ENCODE data around the gene ATP9A.

The ATP9A gene

DNA sequence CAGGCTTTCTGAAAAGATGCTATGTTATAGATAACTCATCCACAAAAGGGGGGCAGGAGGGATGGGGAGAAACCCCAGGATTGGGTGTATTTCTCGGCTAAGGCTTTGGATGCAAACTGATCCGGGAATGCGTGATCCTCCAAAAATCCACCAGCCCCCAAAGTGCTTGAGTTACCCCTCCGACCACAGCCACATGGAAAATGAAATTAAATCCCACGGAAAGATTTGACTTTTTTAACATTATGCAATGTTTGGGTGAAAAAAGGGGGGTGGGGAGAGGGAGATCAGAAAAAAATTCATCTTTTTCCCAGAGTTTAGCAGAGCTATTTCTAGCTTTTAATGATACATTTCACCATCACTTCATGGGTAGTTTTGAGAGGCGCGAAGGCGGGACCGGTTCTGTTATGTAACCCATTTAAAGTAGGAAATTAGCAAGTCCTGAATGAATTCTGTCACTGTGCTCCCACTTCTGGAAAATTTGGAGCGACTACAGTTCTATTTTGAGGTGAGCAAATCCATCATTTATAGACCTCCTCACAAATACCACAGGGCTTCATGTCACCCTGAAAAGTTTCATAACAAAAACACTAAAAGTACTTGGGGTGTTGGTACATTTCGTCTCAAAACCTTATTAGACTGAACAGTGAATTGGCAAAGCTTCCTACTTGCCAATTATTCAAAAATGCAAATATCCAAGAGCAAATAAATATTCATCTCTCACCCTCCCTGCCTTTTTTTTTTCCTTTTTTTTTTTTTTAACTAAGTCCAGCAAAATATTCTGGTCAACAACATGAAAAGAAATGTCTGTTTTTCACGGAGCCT, 173.7 kb downstream of the ATP9A start:
- no peak for DNase-seq (ENCODE audit: low spot score)
- TF ChIP-seq, protein P1, sequence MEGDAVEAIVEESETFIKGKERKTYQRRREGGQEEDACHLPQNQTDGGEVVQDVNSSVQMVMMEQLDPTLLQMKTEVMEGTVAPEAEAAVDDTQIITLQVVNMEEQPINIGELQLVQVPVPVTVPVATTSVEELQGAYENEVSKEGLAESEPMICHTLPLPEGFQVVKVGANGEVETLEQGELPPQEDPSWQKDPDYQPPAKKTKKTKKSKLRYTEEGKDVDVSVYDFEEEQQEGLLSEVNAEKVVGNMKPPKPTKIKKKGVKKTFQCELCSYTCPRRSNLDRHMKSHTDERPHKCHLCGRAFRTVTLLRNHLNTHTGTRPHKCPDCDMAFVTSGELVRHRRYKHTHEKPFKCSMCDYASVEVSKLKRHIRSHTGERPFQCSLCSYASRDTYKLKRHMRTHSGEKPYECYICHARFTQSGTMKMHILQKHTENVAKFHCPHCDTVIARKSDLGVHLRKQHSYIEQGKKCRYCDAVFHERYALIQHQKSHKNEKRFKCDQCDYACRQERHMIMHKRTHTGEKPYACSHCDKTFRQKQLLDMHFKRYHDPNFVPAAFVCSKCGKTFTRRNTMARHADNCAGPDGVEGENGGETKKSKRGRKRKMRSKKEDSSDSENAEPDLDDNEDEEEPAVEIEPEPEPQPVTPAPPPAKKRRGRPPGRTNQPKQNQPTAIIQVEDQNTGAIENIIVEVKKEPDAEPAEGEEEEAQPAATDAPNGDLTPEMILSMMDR (IDR thresholded peaks at IDR 0.05; ENCODE audit: extremely low read depth, missing control alignments), result no peak

DNA sequence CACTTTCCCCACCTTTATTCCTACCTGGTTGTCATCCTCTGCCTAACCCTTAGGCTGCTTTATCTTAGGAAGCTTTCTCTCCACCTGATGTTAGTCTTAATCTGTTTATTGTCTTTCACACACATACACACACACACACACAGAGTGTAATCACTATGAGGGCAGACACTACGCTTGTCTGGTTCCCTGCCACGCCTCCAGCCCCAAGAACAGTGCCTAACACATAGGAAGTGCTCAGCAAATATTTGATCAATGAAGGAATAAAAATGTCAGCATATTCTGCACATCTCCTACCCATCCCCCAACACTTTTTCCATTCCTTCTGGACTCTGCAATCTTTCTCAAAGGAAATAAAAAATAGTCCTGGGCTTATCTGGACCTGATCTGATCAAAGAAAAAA, 174.6 kb downstream of the ATP9A start:
- TF ChIP-seq, protein P1 (IDR thresholded peaks at IDR 0.05; ENCODE audit: extremely low read depth, missing control alignments), result no peak
- no peak for DNase-seq (ENCODE audit: low spot score)

DNA sequence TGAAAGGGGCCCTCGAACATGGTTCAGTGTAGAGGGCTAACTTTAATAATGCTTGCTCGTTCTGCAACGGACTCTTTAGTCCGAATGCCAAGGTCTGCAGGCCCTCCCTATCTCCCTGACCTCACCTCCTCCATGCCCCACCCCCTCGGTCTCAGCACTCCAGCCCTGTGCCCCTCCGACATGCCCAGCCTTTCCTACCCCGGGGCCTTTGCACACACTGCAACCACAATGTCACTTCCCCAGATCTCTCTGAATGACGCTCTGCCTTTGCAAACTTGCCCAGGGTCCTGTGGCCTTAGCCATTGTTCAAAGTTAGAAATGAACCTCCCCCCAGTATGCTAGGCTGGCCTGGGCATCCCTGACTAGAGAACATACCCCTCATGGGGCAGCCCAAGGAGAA, 175.6 kb downstream of the ATP9A start:
- TF ChIP-seq, protein P1 (IDR thresholded peaks at IDR 0.05; ENCODE audit: extremely low read depth, missing control alignments), result no peak
- DNase-seq (ENCODE audit: low spot score), result no peak

DNA sequence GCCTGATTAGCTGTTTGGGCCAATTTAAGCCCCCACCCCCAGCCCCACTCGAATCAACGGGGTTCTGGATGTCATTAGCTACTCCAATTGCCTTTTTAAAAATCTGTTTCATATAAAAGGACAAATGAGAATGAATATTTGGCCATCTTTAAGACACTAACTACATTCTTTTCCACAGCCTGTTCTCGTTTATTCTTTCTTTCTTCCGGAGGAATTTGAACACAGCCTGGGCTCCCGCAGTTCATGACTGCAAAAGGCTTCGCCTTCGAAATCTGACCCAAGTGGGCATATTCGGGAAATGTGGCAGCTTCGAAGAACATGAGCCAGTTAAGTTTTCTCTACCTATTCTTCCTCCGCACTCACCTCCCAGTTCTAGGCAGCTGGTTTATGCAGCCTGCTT, 176.3 kb downstream of the ATP9A start:
- DNase-seq (ENCODE audit: low spot score), result no peak
- TF ChIP-seq, protein P1 (IDR thresholded peaks at IDR 0.05; ENCODE audit: extremely low read depth, missing control alignments), result no peak

DNA sequence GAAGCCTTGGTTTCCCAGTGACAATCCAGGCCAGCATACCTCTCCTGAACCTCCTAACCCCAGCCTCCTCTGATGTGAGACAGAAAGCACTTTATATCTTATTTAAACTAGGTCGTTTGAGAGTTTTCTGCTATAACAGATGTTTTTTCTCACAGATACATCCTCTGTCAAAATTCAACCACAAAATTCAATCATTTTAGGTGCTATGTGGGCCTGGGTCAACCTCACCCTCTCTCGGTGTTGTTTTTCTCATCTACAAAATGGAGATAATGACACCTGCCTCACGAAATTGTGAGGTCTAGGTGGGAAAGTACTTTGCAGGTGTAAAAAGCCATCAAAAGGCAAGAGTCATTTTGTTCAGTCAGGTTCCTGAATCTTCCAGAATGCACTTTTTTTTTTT, 179.4 kb downstream of the ATP9A start:
- TF ChIP-seq, protein P1 (IDR thresholded peaks at IDR 0.05; ENCODE audit: extremely low read depth, missing control alignments), result no peak
- DNase-seq (ENCODE audit: low spot score), result no peak

DNA sequence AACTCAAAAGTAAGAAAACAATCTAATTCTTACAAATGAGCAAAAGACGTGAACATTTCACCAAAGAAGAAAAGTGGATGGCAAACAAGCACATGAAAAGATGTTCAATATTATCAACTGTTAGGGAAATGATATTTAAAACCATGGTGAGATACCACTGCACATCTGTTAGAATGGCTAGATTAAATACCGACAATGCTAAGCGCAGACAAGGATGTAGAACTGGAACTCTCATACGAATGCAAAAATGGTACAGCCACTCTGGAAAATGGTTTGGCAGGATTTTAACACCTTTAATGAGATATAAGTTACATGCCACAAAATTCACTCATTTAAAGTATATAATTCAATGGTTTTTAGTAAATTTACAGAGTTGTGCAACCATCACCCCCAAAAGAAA, 181.0 kb downstream of the ATP9A start:
- DNase-seq (ENCODE audit: low spot score), result no peak
- TF ChIP-seq, protein P1 (IDR thresholded peaks at IDR 0.05; ENCODE audit: extremely low read depth, missing control alignments), result no peak

DNA sequence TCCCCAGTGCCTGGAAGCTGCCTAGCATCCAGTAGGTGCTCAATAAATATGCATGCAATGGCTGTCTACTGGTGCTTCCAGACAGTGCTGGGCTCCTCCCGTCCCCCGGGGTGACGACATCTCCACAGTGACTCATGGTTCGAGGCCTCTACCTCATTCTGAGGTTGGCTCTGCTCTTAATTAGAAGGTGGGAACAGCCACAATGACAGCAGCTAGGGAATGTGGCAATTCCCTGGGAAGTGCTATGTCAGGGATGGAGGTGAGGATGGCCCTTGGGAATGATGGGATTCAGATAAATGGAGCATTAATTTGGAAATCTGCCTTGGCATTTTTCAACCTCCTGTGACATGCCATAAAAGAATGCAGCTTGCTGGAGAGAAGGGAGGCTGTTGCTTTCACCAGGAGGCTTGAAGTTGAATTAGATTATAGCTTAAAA, 182.2 kb downstream of the ATP9A start:
- TF ChIP-seq, protein P1 (IDR thresholded peaks at IDR 0.05; ENCODE audit: extremely low read depth, missing control alignments), result no peak
- no peak for DNase-seq (ENCODE audit: low spot score)

Data from GM20000 (cell line).